HG03139 (cell line): ENCODE data around the gene SACM1L.
"Not testable (repeated sequence)": the region's sequence is repeated elsewhere in the genome, so short reads cannot be mapped to it uniquely, and the experiment has no call there.

Source experiments
- ATAC-seq: cut with Tn5 transposase; IDR thresholded peaks from one replicate; pipeline ENCODE4 v1.9.1; 2021; ENCODE audit not compliant: unreplicated experiment

The SACM1L gene

GRCh38 chr3:45666757-45667431, 22.3 kb upstream of the SACM1L start:
- no peak for ATAC-seq

DNA sequence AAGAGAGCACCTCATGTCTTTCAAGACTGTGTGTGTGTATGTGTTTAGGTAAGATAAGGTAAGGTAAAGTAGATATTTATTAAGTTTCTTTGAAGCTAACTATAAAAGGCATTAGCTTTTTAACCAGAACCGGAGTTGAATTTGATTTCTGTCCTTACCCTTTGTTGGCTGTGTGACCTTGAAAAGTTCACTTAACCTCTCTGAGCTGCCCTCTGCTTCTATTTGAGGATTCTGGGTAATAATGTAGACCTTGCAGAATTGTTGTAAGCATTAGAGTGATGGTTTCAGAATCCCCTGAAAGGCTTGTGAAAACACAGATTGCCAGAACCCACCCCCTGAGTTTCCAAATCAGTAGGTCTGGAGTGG, 21.6 kb upstream of the SACM1L start:
- no peak for ATAC-seq

DNA sequence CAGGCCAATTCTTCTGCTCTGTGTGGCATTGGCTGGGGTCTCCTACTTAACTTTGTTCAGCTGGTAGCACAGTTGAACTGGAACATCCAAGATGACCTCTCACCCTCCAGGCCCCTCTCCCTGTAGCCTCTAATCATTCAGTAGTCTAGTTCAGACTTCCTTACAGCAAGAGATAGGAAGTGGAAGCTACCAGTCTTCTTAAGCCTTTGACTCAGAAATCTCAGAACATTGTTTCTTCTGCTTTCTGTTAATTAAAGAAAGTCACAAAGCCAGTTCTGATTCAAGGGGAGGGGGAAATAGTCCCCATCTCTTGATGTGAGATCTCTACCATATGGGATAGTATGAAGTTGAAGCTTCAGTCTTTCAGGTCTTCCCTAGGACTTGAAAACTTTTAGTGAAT, 18.8 kb upstream of the SACM1L start:
- no peak for ATAC-seq

DNA sequence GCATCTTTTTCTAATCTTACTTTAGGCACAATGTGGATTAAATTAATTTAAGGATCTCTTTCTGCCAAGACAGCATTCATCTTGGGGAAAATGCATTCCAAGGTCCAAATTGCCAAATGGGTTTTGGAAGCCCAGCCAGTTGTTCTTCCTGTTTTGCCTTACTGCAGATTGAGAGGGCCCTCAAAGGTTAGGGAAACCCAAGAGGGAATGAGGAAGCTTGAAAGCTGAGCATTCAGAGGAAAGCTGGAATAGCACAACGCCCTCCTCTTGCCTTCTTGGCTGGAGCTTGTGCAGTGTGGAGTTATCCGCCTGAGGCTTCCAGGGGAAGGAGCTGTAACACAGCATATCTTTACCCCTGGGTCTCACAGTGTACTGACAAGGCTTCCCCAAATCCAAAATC, 18.2 kb upstream of the SACM1L start:
- ATAC-seq = no peak

DNA sequence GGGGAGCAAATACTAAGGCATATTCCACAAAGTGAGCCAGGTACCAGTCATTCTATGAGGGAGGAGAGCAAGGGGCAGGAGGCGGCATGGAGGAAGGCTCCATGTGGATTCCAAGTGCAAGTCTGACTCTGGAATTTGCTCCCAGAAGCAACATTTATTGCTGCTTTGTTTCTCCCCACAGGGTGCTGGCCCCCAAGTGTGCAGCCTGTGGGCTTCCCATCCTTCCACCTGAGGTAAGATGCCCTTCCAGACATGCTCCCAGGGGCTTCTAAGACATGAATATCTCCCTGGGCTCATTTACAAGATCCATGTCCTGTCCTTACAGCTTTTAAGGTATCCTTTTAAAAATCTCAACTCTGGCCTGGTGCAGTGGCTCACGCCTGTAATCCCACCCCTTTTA, 15.9 kb upstream of the SACM1L start:
- no peak for ATAC-seq

GRCh38 chr3:45676325-45677032, 12.7 kb upstream of the SACM1L start:
- no peak for ATAC-seq

DNA sequence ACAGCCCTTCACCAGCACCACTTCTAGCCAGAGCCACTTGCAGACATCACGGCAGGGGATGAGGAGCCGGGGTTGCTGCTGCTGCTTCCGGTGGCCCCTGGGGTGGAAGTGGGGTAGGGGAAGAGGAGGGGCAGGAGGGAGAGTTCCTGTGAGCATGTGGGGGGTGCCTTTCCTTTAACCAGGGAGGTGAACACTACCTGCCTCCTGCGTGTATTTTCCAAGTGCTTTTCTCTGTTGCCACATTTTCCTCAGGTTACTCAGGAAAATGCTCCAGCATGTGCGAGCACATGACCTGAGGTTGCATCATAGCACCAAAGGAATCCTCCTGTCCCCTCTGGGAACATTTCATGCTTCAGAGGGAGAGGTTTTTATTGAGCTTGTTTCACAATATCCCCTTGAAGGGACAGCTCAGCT, 12.2 kb upstream of the SACM1L start:
- no peak for ATAC-seq

- no peak for ATAC-seq
Measured at GRCh38 chr3:45677841-45678240, 11.4 kb upstream of the SACM1L start.

- ATAC-seq = no peak
Measured at GRCh38 chr3:45679805-45680204, 9.4 kb upstream of the SACM1L start.

DNA sequence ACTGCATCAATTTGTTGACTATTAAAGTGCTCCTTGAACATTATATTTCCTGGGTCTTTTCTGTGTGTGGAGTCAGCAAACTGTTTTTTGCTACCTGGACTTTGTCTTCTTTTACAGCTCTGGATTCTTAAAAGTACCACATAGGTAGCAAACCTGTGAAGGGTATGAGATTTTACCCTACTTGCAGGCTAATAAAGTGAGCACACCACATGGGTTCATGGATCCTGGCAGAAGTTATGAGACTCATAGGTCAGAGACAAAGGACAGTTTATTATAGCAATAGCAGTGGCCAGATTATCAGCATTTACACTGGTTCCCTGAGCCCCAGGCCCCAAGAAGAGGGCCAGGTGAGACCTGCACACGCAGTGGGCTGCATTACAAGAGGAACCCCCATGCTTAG, 8.0 kb upstream of the SACM1L start:
- no peak for ATAC-seq

DNA sequence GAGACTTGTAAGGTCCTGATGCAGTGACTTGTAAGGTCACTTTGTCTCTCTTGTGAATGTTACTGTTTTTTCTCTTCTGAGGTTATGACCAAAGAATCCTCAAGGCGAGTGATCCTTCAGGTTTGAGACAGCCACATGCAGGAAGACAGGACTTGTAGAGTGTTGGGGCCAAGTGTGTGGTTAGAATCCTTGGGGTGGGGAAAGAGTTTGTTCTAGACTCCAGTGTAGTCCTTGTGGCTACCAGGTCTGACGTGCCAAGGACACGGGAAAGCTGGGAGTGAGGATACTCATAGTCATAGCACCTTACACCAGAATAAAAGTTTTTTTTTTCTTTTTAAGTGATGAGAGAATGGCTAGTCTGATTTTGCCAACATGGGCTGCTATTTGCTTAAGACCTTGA, 7.3 kb upstream of the SACM1L start:
- ATAC-seq = no peak

DNA sequence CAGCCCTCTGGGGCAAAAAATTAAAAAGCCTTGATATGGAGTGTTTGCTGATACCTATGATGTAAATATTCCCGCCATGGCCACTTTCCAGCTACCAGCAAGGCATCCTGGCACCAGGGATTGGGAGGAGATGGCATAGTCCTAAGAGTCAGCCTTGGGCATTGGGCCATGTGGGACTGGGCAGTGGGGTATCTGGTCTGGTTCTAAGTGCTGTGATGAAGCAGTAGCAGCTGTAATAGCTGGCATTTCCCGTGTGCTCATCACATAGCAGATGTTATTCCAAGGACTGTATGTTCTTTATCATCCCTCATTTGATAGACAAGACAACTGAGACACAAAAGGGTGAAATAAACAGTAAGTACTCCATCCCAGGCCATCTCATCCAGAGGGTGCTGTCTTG, 6.9 kb upstream of the SACM1L start:
- ATAC-seq = no peak

DNA sequence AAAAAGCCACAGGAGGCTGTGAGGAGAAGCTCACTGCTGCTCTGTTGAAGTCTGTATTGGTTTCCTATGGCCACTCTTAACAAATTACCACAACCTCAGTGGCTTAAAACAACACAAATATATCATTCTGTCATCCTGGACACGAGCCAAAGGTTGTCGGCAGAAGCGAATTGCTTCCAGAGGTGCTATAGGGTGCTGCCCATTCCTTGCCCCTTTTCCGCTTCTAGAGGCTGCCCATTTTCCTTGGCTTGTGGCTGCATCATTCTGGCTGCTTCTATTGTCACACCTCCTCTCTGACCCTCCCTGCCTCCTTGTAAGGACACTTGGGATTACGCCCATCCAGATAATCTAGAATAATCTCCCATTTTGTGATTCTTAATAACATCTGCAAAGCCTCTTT, 6.4 kb upstream of the SACM1L start:
- ATAC-seq = no peak

DNA sequence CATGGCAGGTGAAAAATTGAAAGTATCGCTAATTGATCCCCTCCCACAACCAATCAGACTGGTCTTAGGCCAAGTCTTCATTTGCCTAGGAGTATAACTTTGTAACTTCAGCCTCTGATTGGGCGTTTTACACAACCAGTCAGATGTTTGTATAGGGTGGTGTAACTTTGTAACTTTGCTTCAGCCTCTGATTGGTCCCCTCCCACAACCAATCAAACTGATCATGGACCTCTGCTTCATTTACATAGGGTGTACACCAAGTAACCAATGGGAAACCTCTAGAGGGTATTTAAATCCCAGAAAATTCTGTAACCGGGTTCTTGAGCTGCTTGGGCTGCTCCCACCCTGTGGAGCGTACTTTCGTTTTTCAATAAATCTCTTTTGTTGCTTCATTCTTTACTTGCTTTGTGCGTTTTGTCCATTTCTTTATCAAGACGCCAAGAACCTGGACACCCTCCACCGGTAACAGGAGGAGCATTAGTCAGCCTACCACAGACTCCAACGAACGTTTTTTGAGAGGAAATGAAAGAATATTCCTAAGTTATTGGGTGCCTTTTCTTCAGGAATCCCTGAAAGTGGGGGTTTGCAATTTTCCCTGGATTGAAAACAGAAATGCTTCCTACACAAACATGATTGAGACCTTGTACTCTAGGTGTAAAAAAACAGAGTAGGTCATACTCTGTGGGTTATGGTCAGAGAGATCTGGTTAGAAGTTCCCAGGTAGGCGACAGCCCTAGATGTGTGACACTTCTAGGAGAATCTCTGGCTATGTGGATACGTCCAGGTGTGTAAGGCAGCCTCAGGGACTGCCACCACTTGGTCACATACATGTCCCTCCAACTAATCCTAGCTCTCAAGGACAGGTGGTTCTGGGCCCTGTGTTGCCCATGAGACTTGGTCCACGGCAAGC, 5.5 kb upstream of the SACM1L start:
- ATAC-seq = no peak

GRCh38 chr3:45684327-45684892, 4.8 kb upstream of the SACM1L start:
- ATAC-seq = no peak

- not testable (repeated sequence) for ATAC-seq
Measured at GRCh38 chr3:45685722-45686121, 3.5 kb upstream of the SACM1L start.

DNA sequence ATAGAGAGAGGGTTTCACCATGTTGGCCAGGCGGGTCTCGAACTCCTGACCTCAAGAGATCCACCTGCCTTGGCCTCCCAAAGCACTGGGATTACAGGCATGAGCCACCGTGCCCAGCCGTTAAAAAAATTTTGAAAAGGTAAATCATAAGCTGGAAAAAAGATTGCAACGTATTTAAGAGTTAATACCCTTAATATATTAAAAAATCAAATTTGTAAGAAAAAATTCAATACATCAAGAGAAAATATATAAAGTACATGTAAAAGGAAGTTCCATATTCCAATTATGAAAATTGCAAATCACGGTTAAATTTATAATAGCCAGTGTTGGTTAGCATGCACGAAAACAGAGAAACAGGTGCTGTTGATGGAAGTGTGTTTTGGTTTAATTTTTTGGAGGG, 2.3 kb upstream of the SACM1L start:
- ATAC-seq = no peak

DNA sequence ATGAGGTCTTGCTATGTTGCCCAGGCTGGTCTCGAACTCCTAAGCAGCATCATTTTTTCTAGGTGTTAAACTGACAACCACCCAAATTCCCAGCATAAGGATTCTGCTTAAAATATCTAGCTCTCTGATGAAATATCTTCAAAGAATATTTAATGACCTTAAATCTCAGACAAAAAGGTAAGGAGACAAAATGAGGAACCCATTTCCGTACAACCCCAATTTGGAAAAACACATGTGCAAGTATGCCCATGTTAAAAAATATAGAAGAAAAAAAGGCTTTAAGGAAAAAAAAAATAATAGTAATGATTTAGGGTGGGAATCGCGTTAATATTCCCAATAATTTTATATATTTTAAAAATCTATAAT, 1.4 kb upstream of the SACM1L start:
- ATAC-seq = no peak

GRCh38 chr3:45688194-45688881, 858 bp upstream of the SACM1L start:
- ATAC-seq = no peak

- no peak for ATAC-seq
Measured at GRCh38 chr3:45689787-45690145, 570 bp downstream of the SACM1L start.
